D341Med (cell line): ENCODE measurements around the gene SYNM.
"Not testable (repeated sequence)": the region's sequence is repeated elsewhere in the genome, so short reads cannot be mapped to it uniquely, and the experiment has no call there.

ENCODE experiments used
- DNase-seq: peaks from one replicate; pipeline ENCODE4 v3.0.0; 2012; ENCODE audit warnings: low spot score

SYNM gene

DNA sequence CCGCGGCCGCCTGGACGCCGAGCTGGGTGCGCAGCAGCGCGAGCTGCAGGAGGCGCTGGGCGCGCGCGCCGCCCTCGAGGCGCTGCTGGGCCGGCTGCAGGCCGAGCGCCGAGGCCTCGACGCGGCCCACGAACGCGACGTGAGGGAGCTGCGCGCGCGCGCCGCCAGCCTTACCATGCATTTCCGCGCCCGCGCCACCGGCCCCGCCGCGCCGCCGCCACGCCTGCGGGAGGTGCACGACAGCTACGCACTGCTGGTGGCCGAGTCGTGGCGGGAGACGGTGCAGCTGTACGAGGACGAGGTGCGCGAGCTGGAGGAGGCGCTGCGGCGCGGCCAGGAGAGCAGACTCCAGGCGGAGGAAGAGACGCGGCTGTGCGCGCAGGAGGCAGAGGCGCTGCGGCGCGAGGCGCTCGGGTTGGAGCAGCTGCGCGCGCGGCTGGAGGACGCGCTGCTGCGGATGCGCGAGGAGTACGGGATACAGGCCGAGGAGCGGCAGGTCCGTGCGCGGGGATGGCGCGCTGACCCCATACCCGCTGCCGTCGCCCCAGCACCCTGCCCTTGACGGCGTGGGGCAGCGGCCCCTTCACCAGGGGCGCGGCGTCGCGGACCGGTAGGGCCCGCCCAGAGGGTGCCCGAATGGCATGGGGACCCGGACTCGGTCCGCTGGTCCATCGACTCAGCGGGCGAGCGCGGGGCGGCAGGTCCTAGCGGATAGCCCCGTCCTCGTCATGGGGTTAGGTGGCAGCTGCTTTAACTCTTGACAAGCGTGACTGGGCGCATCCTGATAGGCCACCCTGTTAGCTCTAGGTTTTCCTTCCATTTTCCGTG, 848 bp downstream of the SYNM start:
- DNase-seq = peak; percentile 87

GRCh38 chr15:99106417-99107220, 1.7 kb downstream of the SYNM start:
- no peak for DNase-seq

GRCh38 chr15:99108993-99109392, 4.1 kb downstream of the SYNM start:
- no peak for DNase-seq

DNA sequence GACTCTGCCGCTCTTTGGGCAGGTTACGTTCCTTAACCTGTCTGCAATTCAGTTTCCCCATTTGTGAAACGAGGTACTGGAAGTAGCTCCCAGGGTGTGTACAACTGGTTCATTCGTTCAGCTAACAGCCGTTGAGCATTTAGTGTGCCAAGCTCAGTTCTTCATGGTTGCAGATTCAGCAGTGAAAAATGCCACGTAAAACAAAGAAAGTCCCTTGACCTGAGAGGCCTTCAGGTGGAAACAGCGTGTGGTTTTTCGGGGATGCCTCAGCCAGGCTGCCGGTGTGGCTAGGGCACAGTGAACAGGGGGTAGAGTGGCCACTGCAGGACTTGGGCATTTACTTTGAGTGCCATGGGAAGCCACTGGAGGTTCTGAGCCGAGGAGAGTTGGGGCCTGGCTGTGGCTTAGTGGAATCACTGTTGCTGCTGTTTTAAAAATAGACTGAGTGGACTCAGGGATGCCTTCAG, 4.7 kb downstream of the SYNM start:
- no peak for DNase-seq

GRCh38 chr15:99110093-99110492, 5.2 kb downstream of the SYNM start:
- no peak for DNase-seq

- no peak for DNase-seq
Observed at GRCh38 chr15:99110581-99111320, 5.9 kb downstream of the SYNM start.

GRCh38 chr15:99111641-99112040, 6.8 kb downstream of the SYNM start:
- not testable (repeated sequence) for DNase-seq

- no peak for DNase-seq
Observed at GRCh38 chr15:99113547-99114271, 8.8 kb downstream of the SYNM start.

DNA sequence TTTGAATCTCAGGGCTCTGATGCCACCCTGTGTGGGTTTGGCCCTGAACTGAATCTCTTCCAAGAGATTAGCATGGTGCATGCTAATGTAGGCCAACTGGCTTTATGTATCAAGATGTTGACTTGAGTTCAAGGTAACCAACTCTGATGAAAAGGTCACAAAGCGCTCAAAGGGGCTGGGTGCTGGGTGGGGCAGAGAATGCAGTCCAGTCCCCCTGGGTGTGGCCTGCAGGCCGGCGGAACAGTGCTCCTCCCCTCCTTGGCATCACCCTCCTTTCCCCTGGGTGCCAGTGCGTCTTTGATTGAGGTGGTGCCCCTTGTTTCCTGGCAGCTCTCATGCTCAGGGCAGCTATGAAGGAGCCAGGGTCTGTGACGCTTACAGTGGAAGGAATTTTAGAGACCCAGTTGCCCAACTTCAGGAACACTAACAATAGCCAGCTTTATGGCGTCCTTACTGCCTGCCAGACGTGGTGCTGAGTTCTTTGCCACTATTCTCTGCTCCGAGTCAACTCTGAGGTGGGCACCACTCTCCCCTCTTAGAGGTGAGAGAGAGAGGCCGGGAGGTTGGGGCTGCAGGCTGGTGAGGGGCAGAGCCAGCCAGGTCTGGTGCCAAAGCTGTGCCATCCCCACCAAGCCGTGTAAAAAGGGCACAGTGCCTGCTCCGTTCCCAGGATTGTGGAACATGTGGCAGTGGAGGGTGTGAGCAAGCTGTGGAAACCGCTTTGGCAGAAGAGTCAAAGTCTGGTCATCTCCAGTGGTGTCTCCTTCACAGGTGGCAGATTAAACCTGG, 9.8 kb downstream of the SYNM start:
- no peak for DNase-seq

DNA sequence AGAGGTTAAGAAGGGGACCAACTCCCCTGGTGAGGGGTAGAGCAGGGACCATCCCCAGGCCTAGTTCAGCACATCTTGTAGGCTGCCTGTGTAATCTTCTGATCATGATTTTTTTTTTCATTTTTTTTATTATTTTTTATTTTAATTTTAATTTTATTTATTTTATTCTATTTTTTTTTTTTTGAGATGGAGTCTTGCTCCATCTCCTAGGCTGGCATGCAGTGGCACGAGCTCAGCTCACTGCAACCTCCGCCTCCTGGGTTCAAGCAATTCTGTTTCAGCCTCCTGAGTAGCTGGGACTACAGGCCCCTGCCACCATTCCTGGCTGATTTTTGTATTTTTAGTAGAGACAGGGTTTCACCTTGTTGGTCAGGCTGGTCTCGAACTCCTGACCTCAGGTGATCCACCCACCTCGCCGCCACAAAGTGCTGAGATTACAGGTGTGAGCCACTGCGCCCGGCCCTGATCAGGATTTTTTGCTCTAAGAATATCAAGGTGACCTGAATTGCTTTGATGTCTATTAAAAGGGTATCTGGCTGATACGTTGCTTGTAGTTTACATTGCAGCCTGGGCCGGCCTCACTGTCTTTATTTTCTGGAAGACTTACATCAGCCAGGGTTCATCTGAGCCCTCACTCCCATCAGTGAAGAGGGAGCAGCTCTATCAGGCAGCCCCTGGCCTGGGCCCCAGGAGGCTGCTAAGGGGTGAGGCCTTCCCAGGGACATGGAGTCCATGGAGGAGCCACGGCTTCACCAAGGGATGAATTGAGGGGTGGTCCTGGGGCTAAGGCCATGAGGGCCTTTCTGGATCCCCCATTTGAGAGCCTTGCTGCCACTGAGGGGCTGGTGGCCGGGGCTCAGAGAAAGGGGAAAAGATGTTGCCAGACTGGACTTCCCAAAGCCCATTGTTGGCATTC, 10.7 kb downstream of the SYNM start:
- no peak for DNase-seq

DNA sequence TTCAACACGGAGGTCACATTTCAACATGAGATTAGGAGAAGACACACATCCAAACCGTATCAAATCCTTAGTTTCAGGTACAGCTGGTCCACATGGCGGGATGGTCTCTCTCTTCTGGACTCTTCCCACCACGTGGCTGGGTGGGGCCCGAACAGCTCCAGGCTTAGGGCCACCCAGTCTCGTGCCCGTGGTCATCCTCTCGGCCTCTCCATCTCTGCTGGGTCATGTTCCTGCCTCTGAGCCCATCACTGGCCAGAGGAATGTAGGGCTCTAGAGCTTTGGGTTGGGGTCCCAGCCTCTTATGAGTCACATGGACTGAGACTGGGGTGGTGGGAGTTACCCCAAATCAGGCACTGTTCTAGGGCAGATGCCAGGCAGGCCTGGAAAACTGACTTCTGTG, 12.2 kb downstream of the SYNM start:
- no peak for DNase-seq

DNA sequence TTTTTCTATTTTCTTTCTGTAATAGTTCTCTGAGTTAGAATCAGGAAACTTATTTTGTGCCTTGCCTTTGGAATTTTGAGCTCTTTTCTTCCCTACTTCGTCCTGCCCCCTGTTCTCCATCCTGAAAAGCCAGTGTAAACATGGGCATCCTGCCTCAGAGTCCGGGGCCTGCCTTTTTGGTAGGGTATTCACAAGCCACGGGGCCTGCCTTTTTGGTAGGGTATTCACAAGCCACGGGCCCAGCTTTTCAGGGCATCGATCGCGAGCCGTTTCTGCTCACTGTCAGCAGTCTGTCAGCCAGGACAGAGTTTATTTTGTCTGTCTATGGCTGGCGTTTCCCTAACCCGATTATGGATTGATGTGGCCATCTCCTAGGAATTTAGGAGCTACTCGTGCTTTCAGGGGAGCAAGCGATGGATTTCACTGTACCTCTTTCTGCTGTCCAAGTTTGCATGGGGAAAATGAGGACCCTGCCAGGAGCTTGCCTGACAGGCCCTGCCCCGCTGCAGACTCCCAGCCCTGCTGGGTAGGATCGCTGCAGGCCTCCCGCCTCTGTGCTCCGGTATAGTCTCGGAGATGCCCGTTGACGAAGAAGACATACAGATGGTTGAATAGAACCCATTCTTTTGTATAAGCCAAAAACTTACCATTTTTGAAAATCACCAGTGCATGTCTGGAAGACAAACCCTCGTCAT, 12.8 kb downstream of the SYNM start:
- no peak for DNase-seq

DNA sequence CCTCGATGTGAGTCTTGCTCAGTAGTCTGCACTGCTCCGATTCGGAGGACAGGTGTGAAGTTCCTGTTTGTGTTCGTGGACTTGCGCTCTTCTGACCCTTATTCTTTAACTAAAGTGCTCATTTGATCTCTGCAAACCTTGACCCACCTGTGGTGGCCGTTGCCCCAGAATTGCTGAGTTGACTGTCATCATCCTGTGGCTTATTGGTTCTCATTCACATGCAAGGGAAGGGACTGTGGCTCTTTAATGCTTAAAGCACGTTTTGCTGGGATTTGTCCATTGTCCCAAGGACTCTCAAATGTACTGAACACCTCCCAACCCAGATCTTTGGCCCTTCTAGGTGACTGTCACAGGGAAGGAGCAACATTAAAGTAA, 13.4 kb downstream of the SYNM start:
- DNase-seq = no peak

- DNase-seq = no peak
Observed at GRCh38 chr15:99118801-99119546, 14.1 kb downstream of the SYNM start.

DNA sequence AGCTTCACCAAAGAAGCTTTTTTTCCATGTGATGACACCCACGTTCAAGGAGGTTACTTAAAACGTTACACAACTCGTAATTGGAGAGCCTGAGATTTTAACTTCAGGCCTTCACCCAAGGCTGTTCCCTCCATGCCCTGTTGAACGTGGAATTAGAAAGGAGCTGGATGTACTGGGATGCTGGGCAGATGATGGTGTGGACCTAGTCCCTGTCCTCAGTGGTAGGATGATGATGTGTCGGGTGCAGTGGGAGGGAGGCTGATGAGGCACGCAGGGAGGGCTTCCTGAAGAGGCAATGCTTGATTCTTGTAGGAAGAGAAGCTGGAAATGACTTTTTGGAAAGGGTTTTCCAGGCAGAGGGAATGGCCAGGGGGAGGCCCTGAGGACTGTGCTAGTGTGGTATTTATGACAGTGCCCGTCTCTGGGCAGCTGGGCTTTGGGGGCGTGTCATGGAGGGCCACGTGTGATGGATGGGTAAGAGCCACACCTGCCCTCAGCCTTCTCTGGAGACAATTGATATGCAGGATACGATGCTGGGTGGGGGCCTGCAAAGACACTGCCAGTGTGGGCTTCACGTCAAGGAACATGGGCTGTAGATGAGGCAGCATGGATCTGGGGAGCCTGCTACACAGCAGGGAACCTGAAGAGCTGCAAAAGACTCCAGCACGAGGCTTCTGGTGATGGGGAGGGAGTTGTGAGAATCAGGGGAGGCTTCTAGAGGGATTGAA, 15.3 kb downstream of the SYNM start:
- no peak for DNase-seq

DNA sequence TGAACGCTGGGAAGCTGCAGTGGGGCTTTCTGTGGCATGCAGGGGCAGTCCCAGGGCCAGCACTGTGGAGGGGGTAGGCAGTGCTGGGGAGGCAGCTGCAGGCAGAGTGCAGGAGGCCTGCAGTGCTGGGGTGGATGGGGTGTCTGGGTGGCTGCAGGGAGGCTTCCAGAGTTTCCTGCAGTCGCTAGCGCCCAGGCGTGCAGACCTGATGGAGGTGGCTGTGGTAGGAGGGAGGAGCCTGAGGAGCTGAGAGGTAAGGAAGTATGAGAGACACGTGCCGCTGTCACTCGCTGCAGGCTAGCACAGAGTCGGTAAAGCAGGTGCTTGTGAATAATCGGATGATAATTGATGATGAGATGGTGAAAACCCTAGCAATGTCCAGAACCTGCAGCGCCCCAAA, 16.3 kb downstream of the SYNM start:
- no peak for DNase-seq

DNA sequence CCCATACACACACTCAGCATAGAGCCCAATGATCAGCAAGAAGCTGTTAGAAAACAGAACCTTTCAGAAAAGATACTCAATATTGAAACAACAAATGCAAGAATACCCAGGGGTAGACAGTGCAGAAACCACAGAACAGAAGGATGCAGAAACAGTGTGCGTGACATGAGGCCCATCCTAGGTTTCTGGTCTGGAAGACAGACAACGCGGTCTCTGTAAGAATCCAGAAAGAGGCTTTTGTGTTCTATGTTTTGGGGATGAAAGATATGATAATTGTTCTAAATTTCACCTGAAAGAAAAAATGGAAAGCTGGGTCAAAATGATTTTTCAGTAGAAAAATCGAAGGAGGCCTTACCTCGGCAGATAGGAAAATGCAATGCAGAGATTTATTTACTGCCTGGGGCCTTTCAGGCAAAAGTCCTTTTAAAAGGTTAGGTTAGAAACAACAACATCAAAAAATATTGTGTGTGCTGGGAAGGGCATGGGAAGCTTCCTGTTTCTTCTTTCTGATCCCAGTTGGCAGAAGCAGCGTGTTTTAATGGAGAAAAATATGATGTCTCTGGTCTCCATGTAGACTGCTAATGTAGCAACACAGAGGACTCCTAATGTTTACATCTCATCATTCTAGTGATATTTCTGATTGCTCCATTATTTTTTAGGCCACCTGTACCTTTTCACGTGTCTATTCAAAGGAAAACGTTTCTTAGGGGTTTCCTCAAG, 17.0 kb downstream of the SYNM start:
- no peak for DNase-seq
